Stimulated activated naive CD8-positive, alpha-beta T cell treated with anti-CD3 and anti-CD28 coated beads, Interleukin-15, Interleukin-2, amounts not matched to agents 100 ng/mL and 50 ng/mL, for 24 hours (primary cell): Measurements from ENCODE around the gene ANKRA2.

Source experiments
- H3K27ac Mint-ChIP-seq: one replicate; pipeline ENCODE4 v1.8.0; 2021; ENCODE audit warnings: mild to moderate bottlenecking, mixed read lengths
- H3K27me3 Mint-ChIP-seq: one replicate; pipeline ENCODE4 v1.8.0; 2021; ENCODE audit warnings: mixed read lengths
- H3K36me3 Mint-ChIP-seq: one replicate; pipeline ENCODE4 v1.8.0; 2021; ENCODE audit warnings: low read depth, mixed read lengths
- H3K4me1 Mint-ChIP-seq: one replicate; pipeline ENCODE4 v1.8.0; 2021; ENCODE audit warnings: low read depth, mixed read lengths
- H3K4me3 Mint-ChIP-seq: one replicate; pipeline ENCODE4 v1.8.0; 2021; ENCODE audit warnings: mild to moderate bottlenecking, mixed read lengths
- H3K9me3 Mint-ChIP-seq: one replicate; pipeline ENCODE4 v1.8.0; 2021; ENCODE audit warnings: mixed read lengths

Gene ANKRA2, protein sequence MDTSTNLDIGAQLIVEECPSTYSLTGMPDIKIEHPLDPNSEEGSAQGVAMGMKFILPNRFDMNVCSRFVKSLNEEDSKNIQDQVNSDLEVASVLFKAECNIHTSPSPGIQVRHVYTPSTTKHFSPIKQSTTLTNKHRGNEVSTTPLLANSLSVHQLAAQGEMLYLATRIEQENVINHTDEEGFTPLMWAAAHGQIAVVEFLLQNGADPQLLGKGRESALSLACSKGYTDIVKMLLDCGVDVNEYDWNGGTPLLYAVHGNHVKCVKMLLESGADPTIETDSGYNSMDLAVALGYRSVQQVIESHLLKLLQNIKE

DNA sequence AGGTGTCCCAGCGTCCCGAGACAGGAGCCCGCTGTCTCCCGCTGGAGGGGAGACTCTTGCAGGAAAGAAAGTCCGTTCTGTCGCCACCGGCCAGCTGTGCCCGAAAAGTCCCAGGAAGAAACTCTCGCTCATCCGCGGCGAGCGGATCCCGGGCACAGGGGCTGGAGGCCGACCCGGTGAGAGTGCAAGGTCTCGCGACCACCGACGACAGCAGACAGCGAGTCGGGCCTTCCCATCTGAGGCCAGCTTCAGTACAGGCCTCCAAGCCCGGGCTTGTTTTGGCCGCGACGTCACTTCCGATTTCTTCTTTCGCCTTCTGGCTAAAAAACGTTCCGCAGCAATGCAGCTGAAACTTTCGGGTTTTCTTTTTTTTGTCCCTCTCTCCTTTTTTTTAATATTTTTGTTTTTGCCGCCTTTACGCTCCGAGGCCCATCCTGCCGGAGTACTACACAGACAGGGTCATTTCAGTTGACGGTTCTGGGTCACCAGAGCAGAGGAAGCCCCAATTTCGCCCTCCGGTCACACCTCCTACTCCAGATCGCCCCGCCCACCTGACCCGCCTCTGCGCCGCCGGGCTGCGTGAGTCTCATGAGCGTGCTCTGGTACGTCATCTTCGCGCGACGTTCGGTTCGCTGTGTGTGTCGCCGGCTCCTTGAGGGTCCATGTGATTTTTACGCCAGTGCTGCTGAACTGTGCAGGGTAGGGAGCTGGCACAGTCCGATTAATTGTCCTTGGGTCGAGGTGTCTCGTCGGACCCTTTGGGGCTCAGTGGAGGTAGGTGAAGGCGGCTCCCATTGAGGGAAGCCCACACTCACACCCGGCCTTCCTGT is at the start of gene ANKRA2, which contains the start of gene UTP15:
Gene ANKRA2, minus strand, starts transcription at position 501 of the 830 bp plus-strand sequence. CDS start 2,758 bp downstream, outside the sequence.
Gene UTP15, plus strand, starts transcription at position 605 of the 830 bp plus-strand sequence. CDS start 1,602 bp downstream, outside the sequence.
- Mint-ChIP-seq H3K27me3 (no peaks in the 10 kb centered on the region), H3K9me3 (no peaks in the 10 kb centered on the region), H3K4me3 (peak within 1 kb of the TSS; percentile 95), H3K27ac (peak within 1 kb of the TSS; percentile 98), H3K36me3 (peaks cover 31% of the 10 kb centered on the region), H3K4me1 (peaks cover 44% of the 10 kb centered on the region)

DNA sequence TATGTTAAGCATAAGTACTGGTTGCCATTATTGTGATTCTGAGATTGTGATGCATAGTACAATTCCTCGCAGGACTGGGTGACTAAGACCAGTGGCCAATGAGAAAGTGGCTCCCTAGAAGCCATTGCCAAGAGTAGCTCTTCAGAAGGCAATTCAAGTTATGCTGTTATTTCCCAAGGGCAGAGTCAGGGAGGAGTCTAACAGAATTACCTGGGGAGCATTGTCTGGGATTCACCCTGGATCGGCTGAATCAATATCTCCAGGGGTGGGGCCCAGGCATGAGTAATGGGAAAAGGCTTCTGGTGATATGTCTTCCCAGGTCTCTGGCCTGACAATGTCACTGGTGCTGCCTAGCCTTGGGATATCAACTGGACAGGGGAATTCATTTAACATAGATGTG is 49.6 kb upstream of the ANKRA2 start:
- Mint-ChIP-seq H3K4me1 (no peaks in the 10 kb centered on the region), H3K27ac (no peak overlapping the region), H3K9me3 (no peaks in the 10 kb centered on the region), H3K27me3 (peaks cover 29% of the 10 kb centered on the region), H3K36me3 (no peaks in the 10 kb centered on the region), H3K4me3 (no peak overlapping the region)

DNA sequence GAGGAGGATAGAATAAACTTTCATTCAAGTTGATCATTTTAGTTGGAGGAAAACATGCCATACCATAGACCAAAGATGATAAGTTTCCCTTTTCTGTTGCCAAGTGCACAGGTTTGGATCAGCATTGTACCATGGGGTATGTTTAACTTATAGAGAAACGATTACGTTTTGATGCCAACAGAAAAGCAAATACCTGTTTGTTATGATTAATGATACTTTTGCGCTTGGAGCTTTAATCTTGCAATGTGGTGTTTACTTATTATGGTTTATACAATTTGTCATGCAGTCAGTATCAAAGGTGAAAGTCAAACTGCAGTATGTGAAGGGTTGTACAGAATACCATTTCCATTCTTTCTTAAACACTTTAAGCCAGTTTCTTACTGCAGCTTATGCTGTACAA is 47.4 kb upstream of the ANKRA2 start:
- H3K27ac Mint-ChIP-seq = no peak overlapping the region
- H3K4me1 Mint-ChIP-seq = no peaks in the 10 kb centered on the region
- H3K4me3 Mint-ChIP-seq = no peak overlapping the region
- H3K27me3 Mint-ChIP-seq = peaks cover 25% of the 10 kb centered on the region
- H3K36me3 Mint-ChIP-seq = no peaks in the 10 kb centered on the region
- H3K9me3 Mint-ChIP-seq = no peaks in the 10 kb centered on the region

DNA sequence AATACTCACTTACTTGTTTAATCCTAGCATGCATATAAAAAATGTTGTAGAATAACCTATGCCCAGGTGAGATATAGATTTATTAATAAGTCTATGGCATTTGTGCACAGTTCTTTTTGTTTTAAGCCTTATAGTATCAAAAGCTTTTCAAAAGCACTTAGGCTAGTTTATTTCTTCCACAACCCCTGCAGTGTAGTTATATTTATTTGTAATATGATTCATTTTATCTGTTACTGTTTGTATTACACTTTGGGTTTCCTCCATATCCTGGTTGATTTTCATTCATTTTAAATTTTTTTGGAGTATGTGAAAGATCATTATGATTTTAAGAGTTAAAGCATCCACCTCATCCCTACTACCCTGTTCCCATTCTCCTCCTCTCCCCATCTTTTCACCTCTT is 41.8 kb upstream of the ANKRA2 start:
- H3K27ac Mint-ChIP-seq = no peak overlapping the region
- H3K27me3 Mint-ChIP-seq = peaks cover 25% of the 10 kb centered on the region
- H3K4me3 Mint-ChIP-seq = no peak overlapping the region
- no peaks in the 10 kb centered on the region for H3K36me3 Mint-ChIP-seq
- no peaks in the 10 kb centered on the region for H3K9me3 Mint-ChIP-seq
- H3K4me1 Mint-ChIP-seq = no peaks in the 10 kb centered on the region

DNA sequence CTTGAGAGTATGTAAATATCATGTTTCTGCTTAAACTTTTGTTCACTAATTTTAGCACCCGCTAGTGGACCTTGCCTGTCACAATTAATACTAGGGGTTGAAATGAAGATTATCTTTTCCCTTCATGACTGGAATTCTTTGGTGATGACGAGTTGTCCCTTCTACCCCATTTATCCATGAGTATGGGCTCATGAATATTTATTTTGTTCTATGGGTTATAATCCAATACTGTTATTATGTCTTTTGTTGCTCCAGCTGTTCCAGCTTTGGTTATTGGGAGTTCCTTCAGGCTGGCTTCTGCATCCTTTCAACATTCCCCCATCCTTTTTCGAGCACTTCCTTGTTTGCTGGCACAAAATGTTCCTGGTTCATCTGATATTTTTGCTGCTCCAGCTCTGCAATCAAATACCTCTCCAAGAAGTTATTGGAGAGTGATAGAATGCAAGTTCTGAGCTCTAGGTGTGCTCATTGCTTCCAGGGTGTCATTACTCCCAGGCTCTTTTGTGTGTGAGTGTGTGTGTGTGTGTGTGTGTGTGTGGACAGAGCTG is 40.8 kb upstream of the ANKRA2 start:
- H3K27me3 Mint-ChIP-seq = peaks cover 25% of the 10 kb centered on the region
- no peaks in the 10 kb centered on the region for H3K36me3 Mint-ChIP-seq
- H3K27ac Mint-ChIP-seq = no peak overlapping the region
- no peak overlapping the region for H3K4me3 Mint-ChIP-seq
- H3K4me1 Mint-ChIP-seq = no peaks in the 10 kb centered on the region
- peaks cover 4% of the 10 kb centered on the region for H3K9me3 Mint-ChIP-seq

DNA sequence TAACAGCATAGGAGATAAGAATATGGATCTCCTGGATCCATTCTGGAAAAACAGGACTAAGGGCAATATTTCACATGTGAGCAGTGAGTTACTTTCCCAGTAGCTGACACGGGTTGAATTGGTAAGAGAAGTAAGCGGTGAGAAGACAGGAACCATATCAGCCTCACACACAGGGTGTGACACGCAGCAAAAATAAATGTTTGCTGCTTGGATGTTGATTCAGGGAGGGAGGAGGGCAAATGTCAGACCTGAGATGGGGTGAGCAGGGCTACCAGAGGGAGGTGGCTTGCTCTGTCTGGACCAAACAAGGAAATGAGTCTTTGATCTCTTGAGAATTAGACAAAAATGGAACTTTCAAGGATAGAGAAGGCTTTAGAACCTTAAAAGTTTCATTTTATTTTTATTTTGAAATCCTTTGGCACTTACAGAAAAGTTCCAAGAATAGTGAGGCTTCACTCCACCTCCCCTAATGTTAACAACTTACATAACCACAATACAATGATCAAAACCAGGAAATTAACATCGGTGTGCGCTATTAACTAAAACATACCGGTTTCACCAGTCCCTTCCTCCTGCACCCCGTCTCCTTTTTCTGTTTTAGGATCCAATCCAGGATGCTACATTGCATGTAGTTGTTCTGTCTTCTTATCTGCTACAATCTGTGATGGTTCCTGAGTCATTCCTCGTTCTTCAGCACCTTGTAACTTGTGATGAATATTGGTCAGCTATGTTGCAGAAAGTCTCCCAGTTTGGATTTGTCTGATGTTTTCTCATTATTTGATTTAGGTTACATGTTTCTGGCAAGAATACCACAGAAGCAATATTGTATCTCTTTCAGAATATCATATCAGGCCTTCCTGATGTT is 40.0 kb upstream of the ANKRA2 start:
- Mint-ChIP-seq H3K4me3 (no peak overlapping the region), H3K4me1 (no peaks in the 10 kb centered on the region), H3K27me3 (peaks cover 19% of the 10 kb centered on the region), H3K27ac (no peak overlapping the region), H3K36me3 (no peaks in the 10 kb centered on the region), H3K9me3 (peaks cover 4% of the 10 kb centered on the region)

DNA sequence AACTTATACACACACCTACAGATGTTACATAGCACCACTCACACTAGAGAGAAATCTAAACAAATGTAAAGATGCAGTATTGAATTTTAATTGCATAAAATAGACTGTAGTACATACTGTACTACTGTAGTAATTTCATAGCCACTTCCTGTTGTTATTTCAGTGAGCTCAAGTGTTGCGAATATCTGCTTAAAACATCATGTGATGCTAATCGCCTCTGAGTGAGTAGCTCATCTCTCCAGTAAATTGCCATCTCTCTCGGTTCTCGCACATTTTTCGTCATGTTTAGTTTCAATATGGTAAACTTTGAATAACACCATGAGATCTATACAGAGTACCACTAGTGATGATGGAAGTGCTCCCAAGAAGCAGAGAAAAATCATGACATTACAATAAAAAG is 38.6 kb upstream of the ANKRA2 start:
- H3K27me3 Mint-ChIP-seq = peaks cover 12% of the 10 kb centered on the region
- no peak overlapping the region for H3K27ac Mint-ChIP-seq
- no peak overlapping the region for H3K4me3 Mint-ChIP-seq
- H3K9me3 Mint-ChIP-seq = peaks cover 4% of the 10 kb centered on the region
- H3K36me3 Mint-ChIP-seq = no peaks in the 10 kb centered on the region
- no peaks in the 10 kb centered on the region for H3K4me1 Mint-ChIP-seq

DNA sequence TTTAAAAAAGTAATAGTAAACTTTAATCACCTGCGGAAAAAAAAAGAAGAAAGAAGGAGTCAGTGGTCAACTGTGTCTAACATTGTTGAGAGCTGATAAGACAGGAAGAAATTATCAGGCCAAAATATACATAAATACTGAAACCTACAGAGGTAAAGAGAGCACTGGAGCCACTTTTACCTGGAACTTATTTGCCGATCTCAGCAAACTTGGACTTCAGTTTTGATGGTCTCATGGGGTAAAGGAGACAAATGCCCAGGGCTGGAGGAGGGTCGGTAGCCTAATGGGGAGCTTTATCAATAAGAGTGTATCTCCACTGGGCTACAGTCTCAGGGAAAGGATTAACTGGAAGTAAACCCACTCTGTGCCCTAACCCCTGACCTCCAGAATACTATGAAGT is 33.9 kb upstream of the ANKRA2 start:
- peaks cover 4% of the 10 kb centered on the region for H3K9me3 Mint-ChIP-seq
- no peaks in the 10 kb centered on the region for H3K27me3 Mint-ChIP-seq
- H3K4me1 Mint-ChIP-seq = no peaks in the 10 kb centered on the region
- no peaks in the 10 kb centered on the region for H3K36me3 Mint-ChIP-seq
- no peak overlapping the region for H3K4me3 Mint-ChIP-seq
- H3K27ac Mint-ChIP-seq = no peak overlapping the region

DNA sequence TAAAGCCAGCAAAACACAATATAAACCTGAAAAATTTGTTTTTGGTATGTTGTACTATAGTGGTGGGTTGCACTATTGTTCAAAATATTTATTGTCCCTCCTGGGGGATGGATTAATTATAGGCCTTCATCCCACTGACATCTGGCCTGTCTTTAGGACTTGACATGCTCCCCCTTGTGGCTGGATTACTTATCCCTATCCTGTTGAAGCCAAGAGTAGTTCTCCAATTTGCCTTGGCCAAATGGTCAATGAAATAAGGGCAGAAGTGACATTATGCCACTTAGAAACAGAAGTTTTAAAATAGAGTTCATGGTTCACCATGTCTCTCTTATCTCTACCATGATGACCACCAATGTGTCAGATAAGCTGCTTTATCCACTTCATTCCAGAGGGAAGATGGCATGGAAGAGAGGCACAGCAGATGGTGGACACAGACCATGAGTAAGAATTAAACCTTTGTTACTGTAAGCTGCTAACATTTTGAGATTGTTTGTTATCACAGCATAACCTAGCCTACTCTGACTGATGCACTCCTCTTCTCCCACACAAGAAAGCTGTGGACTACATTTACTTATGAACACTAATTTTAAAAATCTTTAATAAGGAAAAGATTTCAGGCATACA is 31.4 kb upstream of the ANKRA2 start:
- no peaks in the 10 kb centered on the region for H3K4me1 Mint-ChIP-seq

DNA sequence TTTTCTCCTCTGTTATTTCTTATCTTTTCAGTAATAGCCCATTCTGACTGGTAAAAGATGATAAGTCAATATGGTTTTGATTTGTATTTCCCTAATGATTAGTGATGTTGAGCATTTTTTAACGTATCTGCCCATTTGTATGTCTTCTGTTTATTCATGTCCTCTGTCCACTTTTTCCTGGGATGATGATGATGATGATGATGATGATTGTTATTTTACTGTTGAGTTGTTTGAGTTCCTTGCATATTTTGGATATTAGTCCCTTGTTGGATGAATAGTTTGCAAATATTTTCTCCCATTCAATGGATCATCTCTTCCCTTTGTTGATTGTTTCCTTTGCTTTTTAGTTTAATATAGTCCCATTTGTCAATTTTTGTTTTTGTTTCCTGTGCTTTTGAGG is 27.1 kb upstream of the ANKRA2 start:
- no peak overlapping the region for H3K4me3 Mint-ChIP-seq
- no peaks in the 10 kb centered on the region for H3K9me3 Mint-ChIP-seq
- H3K27me3 Mint-ChIP-seq = no peaks in the 10 kb centered on the region
- no peaks in the 10 kb centered on the region for H3K4me1 Mint-ChIP-seq
- H3K27ac Mint-ChIP-seq = no peak overlapping the region
- no peaks in the 10 kb centered on the region for H3K36me3 Mint-ChIP-seq

More for the DNA sequence above, 31.4 kb upstream of the ANKRA2 start:
- no peak overlapping the region for H3K27ac Mint-ChIP-seq
- H3K4me3 Mint-ChIP-seq = no peak overlapping the region
- peaks cover 3% of the 10 kb centered on the region for H3K9me3 Mint-ChIP-seq
- H3K36me3 Mint-ChIP-seq = no peaks in the 10 kb centered on the region
- no peaks in the 10 kb centered on the region for H3K27me3 Mint-ChIP-seq

DNA sequence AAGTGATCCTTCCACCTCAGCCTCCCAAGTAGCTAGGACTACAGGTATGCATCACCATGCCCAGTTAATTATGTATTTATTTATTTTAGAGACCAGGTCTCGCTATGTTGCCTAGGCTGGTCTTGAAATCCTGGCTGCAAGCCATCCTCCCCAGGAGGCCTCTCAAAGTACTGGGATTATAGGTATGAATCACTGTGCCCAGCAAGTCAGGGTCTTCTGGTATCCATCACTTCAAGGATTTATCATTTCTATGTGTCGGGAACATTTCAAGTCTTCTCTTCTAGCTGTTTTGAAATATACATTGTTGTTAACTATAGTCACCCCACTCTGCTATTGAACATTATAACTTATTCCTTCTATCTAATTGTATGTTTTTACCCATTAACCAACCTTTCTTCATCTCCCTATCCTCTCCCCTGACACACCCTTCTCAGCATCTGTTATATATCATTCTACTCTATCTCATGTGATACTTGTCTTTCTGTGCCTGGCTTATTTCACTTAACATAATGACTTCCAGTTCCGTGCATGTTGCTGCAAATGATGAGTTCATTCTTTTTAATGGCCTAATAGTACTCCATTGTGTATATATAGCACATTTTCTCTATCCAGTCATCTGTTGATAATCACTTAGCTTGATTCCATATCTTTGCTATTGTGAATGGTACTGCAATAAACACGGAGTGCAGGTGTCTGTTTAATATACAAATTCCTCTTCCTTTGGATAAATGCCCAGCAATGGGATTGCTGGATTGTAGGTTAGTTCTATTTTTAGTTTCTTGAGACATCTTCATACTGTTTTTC is 26.5 kb upstream of the ANKRA2 start:
- Mint-ChIP-seq H3K27ac (no peak overlapping the region), H3K4me3 (no peak overlapping the region), H3K36me3 (no peaks in the 10 kb centered on the region), H3K4me1 (no peaks in the 10 kb centered on the region), H3K9me3 (no peaks in the 10 kb centered on the region), H3K27me3 (no peaks in the 10 kb centered on the region)

DNA sequence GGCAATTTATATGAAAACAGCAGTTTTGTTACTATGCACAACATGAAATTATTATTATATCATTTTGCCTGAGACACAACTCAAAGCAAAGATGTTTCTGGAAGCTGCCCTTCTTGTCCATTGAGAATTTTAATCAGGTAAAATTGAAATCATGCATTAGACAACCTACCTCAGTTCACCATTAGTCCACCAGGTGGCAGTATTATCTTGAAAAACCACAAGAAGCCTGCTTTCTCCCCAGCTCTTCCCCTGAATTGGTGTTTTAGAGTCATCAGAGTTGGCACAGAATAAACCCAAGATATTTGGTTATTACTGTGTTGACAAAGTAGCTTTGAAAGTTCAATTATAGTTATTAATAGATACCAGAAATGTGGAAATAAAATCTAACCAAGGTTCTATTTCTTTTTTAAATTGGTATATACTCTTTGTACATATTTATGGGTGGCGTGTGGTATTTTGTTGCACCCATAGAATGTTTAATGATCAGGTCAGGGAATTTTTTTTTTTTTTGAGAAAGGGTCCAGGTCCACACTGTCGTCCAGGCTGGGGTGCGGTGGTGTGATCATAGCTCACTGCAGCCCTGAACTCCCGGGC is 25.8 kb upstream of the ANKRA2 start:
- Mint-ChIP-seq H3K27ac (no peak overlapping the region), H3K4me3 (no peak overlapping the region), H3K9me3 (no peaks in the 10 kb centered on the region), H3K4me1 (no peaks in the 10 kb centered on the region), H3K36me3 (no peaks in the 10 kb centered on the region), H3K27me3 (no peaks in the 10 kb centered on the region)

DNA sequence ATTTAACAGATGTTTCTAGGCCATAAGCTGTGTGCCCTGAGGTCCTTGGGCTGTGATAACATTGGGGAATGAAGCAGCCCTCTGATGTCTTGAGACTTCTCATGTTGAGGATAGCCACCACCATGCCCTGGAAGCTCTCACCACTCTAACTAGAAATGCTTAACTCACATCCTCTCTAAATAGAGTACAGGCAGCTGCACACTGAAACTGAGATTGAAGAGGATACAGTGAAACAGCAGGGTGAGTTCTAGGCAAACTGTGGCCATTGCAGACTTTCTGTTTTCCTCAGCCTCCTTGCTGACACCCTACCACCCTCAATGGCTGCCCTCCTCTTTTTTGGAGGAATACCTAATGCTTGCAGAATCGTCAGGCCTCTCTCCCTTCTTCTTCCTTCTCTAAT is 22.5 kb upstream of the ANKRA2 start:
- Mint-ChIP-seq H3K27ac (no peak overlapping the region), H3K36me3 (no peaks in the 10 kb centered on the region), H3K9me3 (no peaks in the 10 kb centered on the region), H3K4me1 (no peaks in the 10 kb centered on the region), H3K27me3 (no peaks in the 10 kb centered on the region), H3K4me3 (no peak overlapping the region)
